Daoy (cell line): Measurements from ENCODE around the gene DTL. TPM values are rescaled to one million over a fixed set of nuclear protein-coding genes. Genes with fewer than 3 reads are reported as not detected.

Experiments used
- DNase-seq: peaks from one replicate; pipeline ENCODE4 v3.0.0-alpha.2; 2015; ENCODE audit warnings: low read depth
- total RNA-seq: library from RNA; depleted of rRNA; stranded (reverse); fragments of >200 nt; shearing (Covaris generic); gene quantifications from 2 replicates; pipeline ENCODE4 v1.2.3, GENCODE V29; 2014

Gene DTL
- total RNA-seq, 1 experiment from 2014 or later = 37.0 TPM

DNA sequence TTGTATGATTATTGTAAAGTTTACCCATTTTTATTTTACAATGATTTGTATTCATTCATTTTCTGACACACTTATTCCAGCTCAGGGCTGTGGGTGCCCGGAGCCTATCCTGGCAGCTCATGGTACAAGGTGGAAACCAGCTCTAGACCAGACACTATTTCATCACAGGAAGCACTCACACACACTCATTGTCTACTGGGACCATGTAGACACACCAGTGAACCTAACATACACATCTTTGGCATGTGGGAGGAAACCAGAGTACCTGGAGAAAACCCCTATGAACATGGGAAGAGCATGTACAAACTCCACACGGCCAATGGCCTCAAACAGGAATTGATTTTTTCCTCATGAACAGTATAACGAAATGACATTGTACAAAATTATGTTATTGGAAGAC, 2.4 kb downstream of the DTL start:
- peak; percentile 13 for DNase-seq

GRCh38 chr1:212039622-212040021, 4.1 kb downstream of the DTL start:
- no peak for DNase-seq

DNA sequence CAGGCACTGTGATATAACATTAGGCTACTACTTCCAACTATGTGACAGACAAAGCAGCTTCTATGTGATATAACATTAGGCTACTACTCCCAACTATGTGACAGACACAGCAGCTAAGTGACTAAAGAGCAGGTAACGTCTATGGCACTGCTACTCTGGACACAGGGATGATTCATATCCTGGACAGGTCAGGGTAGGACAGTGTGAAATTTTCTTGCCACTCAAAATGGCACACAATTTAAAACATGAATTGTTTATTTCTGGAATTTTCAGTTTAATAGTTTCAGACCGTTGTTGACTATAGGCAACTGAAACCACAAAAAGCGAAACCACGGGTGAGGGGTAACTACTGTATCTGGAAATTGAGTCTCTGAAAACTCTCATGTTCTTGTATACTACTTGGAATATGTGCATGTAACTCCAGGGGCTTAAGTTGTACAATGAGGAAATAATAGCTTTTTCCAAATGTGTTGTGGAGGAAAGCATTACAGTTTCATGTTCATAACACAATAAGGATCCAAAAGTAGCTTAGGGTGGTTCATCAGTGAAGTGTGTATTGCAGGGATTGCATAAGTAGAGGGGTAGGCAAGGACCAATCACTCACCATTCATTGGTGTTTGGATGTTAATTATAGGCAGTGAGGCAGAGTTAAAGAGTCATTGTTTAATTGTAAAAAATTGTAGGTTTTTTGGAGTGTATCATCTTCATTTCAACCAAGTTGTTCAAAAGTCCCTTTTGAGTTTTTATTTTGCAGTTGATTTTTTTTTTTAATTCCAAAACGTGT, 5.3 kb downstream of the DTL start:
- DNase-seq = no peak

DNA sequence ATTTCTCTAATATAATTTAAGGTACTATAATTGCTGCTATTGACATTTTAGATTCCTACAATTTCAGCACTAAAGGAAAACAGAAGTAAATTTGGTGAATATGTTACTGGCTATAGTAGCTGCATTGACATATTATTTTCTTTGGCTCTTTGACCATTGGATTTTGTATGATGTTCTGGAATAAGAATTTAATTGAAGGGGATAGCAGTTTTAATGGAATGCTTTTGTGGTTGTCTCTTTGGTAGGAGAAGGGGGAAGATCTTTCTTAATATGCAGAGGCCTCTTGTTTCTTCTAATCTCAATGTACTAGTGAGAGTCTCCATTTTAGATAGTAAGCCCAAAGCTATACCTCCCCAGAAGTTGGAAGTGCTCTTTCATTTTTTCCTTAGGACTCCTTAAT, 6.9 kb downstream of the DTL start:
- no peak for DNase-seq

GRCh38 chr1:212044851-212045250, 9.3 kb downstream of the DTL start:
- no peak for DNase-seq

DNA sequence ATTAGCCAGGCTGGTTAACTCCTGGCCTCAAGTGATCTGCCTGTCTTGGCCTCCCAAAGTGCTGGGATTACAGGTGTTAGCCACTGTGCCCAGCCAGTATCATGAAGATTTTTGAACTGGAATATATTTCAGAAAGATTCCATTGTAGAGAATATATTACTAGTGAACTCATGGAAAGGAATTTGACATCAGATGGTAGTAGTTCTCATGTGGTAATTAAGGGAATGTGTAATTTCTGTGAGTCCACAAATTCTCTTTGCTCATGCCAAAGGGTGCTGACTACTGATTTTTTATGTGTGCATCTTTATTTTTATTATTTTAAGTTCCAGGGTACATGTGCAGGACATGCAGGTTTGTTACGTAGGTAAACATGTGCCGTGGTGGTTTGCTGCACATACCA, 10.4 kb downstream of the DTL start:
- DNase-seq = no peak

- DNase-seq = no peak
Measured at GRCh38 chr1:212053993-212054392, 18.4 kb downstream of the DTL start.

DNA sequence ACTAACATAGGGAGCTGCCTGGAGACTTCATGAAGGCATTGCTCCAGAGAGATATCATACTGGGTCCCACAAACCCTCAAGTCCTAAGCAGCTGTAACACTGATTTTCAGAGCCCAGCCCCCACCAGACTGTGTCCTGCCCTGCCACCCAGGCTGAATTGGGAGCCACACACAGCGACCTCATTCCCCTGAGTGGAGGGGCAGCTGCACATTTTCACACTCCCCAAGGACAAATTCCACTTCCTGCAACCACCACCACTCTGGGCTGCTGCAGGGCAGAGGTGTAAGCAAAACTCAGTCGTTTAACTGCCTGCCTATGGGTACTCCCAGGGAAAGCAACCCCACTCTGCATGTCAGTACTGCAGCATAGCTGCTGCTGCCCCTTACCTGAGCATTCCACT, 19.8 kb downstream of the DTL start:
- no peak for DNase-seq

DNA sequence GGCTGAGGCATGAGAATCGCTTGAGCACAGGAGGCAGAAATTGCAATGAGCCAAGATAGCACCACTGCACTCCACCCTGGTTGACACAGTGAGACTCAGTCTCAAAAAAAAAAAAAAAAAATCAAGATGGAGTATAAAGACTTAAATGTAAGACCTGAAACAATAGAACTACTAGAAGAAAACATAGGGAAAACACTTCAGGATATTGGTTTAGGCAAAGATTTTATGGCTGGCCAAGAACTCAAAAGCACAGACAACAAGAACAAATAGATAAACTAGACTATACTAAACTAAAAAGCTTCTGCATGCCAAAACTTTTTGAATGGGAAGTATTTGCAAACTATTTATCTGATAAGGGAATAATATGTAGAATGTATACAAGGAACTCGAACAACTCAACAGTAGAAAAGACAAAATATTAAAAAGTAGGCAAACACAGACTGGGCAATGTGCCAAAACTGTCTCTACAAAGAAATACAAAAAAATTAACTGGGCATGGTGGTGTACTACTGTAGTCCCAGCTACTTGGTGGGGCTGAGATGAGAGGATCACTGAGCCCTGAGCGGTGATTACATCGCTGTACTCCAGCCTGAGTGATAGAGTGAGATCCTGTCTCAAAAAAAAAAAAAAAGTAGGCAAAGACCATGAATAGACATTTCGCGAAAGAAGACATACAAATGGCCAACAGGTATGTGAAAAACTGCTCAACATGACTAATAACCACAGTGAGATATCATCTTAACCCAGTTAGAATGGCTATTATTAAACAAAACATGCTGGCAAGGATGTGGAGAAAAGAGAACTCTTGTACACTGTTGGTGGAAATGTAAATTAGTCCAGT, 25.3 kb downstream of the DTL start:
- peak; percentile 7 for DNase-seq

DNA sequence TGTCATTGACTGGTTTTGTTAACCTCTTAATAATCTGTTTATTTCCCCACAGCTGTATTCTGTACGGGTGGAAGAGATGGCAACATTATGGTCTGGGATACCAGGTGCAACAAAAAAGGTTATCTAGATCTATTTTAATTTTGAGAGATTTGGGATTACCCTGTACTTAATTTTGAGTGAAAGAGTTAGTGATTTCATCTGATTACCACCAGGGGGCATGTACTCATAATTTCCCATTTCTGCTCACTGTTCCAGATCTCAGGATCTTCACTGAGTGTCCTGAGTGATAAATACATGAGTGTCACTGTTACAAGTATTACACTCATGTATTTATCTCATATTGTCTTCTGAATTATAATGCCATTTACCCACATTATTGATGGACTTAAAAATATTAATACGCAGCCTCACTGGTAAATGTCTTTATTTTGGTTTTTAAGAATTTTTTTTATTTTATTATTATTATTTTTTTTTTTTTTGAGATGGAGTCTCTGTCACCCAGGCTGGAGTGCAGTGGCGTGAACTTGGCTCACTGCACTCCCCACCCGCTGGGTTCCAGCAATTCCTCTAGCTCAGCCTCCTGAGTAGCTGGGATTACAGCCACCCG, 27.4 kb downstream of the DTL start:
- DNase-seq = peak; percentile 6

- DNase-seq = no peak
Measured at GRCh38 chr1:212067787-212068186, 32.2 kb downstream of the DTL start.

GRCh38 chr1:212070720-212071302, 35.3 kb downstream of the DTL start:
- peak; percentile 10 for DNase-seq

DNA sequence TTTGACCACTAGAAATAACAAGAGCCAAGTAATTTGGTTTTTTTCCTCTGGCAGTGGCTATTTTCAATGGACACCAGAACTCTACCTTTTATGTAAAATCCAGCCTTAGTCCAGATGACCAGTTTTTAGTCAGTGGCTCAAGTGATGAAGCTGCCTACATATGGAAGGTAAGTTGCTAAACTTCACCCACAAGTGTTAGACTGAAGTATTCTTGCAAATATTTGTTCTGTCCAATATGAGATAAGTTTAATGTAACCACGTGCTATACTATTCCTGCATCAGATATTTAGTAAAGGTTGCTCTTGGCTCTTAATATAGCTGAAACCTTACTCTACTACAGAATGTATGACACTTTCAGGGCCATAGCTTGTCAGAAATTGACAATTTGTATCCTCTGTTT, 36.5 kb downstream of the DTL start:
- DNase-seq = no peak

GRCh38 chr1:212073490-212073889, 37.9 kb downstream of the DTL start:
- DNase-seq = no peak

DNA sequence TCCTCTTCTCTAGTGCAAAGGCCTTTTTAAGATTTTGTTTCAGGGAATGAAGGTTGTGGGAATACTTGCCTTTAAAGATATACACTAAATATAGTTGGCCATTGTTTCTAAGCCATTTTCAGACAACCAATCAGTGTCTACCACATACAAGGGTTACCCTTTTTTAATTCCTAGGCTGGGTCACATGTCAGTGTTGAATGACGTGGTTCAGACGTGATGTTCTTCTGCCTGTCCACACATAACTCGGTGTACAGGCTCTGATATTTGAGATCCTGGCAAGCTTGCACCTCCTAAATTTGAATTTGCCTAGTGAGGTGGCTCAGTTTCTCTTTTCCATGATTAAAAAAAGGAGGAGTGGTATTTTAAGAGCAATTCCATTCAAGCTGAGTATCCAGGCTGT, 38.8 kb downstream of the DTL start:
- no peak for DNase-seq

DNA sequence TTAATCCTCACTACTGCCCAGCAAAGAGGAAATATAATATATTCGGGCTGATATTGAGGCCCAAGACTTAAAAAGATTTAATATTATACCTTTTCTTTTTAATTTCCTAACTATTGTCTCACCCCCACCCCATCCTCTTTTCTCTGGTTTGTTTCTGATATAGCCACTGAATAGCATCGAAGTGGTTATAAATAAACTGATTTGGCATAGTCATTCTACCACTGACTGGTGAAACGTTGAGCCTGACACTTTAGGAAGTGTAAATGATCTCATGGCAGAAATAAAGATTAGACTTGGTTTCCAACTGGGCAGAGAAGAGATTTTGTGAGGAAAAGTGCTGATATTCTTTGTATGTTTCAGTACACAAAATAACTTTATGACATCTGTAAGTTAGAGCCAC, 39.3 kb downstream of the DTL start:
- DNase-seq = no peak

DNA sequence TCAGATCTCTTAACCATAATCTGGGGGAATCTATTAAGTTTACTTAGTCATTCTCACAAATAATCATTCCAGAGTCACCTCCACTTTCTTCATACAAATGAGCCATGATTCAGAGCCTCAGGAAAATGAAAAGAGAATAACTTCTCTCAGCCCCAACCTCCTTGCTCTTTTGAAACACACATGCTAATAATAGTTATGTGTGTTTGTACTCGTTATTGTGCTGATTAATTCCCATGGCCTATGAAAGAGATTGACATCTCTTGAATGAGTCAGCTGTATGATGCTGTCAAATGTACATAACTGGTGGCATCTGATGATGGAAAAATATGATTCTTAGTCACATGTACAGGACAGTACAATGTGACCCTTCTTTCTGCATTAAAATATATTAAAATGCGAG, 41.5 kb downstream of the DTL start:
- DNase-seq = no peak

- no peak for DNase-seq
Measured at GRCh38 chr1:212078826-212079225, 43.3 kb downstream of the DTL start.

GRCh38 chr1:212082765-212083406, 47.3 kb downstream of the DTL start:
- DNase-seq = no peak

- no peak for DNase-seq
Measured at GRCh38 chr1:212089560-212090163, 54.1 kb downstream of the DTL start.

DNA sequence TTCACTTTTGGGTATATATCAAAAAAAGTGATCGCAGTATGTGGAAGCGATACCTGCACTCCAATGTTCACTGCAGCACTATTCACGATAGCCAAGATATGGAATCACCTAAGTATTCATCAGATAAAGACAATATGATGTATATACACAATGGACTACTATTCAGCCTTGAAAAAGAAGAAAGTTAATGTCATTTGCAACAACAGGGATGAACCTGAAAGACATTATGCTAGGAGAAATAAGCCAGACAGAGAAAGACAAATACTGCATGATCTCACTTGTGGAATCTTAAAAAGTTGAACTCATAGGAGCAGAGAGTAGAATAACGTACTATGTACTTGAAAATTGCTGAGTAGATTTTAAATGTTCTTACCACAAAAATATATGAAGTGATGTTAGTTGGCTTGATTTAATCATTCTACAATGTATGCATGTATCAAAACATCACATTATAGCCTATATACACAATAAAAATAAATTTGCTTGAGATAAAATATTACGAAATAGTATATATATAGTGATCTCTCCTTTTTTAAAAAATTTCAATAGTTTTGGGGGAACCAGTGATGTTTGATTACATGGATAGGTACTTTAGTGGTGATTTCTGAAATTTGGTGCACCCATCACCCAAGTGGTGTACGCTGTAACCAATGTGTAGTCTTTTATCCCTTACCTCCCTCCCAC, 56.0 kb downstream of the DTL start:
- no peak for DNase-seq
